Endothelial cell of umbilical vein (primary cell): ENCODE data around the gene TUBB4A. TPM values are rescaled to one million over a fixed set of nuclear protein-coding genes. Genes with fewer than 3 reads are reported as not detected.

Experiments used
- BruUV-seq: library from RNA; stranded (reverse); fragments of 400-500 nt; replicated peaks from 2 replicates; lab custom pipeline; 2021; lab: Mats Ljungman, UMichigan
- CTCF ChIA-PET: fragments of 300-600, 350-600 bp; sonication (Branson Sonifier 250); formaldehyde crosslinking; loops from one replicate; lab custom pipeline; 2021; ENCODE audit warnings: antibody characterized with exemption, inconsistent platforms; lab: Charles Lee
- POLR2A ChIA-PET: fragments of 300-600, 350-600 bp; sonication (Branson Sonifier 250); formaldehyde crosslinking; loops from one replicate; lab custom pipeline; 2021; ENCODE audit warnings: antibody characterized with exemption, inconsistent platforms; lab: Charles Lee
- DNase-seq: peaks from one replicate; pipeline ENCODE4 v3.0.0-alpha.2; 2011; ENCODE audit warnings: low read depth, low spot score
- FAIRE-seq: peaks from 2 replicates; lab custom pipeline; 2011; peaks lifted over from hg19 to GRCh38; lab: Jason Lieb, UNC
- H2AFZ ChIP-seq: 2 replicates; pipeline ENCODE4 v1.6.0; 2012; ENCODE audit warnings: low read depth, low read length, control low read depth, inconsistent platforms
- H3K27ac ChIP-seq: 2 replicates; pipeline ENCODE4 v1.5.1; 2011; ENCODE audit warnings: low read depth, mild to moderate bottlenecking, control low read depth, low read length, moderate library complexity; ENCODE audit not compliant: insufficient read depth
- H3K27me3 ChIP-seq, 2 experiments: 2 replicates each; pipeline versions ENCODE4 v1.6.0 to v1.6.1; 2011; ENCODE audit warnings: low read length in 2 of 2, mixed read lengths in 1 of 2; ENCODE audit not compliant: control insufficient read depth in 2 of 2, insufficient read depth in 2 of 2
- H3K36me3 ChIP-seq, 2 experiments: 2 replicates in 1 of 2; 3 replicates in 1 of 2; pipeline ENCODE4 v1.5.1; 2011; ENCODE audit warnings: low read length in 2 of 2, mild to moderate bottlenecking in 1 of 2, moderate library complexity in 1 of 2; ENCODE audit not compliant: control insufficient read depth in 2 of 2, insufficient read depth in 2 of 2; ENCODE audit errors: extremely low read depth in 1 of 2
- H3K4me1 ChIP-seq: 3 replicates; pipeline ENCODE4 v1.5.1; 2011; ENCODE audit warnings: mild to moderate bottlenecking, low read length; ENCODE audit not compliant: control insufficient read depth, insufficient read depth; ENCODE audit errors: extremely low read depth
- H3K4me2 ChIP-seq: 2 replicates; pipeline ENCODE4 v1.6.1; 2011; ENCODE audit warnings: low read length, control low read depth, mixed read lengths; ENCODE audit not compliant: insufficient read depth
- H3K4me3 ChIP-seq, 3 experiments: fragments of 200-600 bp in 1 of 3; sonication (generic), shearing (Covaris generic) in 1 of 3; replicated peaks in 1 of 3; 2 replicates each; pipeline ENCODE4 v1.5.1; 2011 to 2016; ENCODE audit warnings: control low read depth in 3 of 3, low read length in 3 of 3, mild to moderate bottlenecking in 2 of 3, inconsistent platforms in 1 of 3, low read depth in 1 of 3, moderate library complexity in 1 of 3; ENCODE audit not compliant: insufficient read depth in 1 of 3
- H3K79me2 ChIP-seq: 2 replicates; pipeline ENCODE4 v1.6.0; 2012; ENCODE audit warnings: low read length, inconsistent platforms; ENCODE audit not compliant: control insufficient read depth, insufficient read depth
- H3K9ac ChIP-seq: replicated peaks from 2 replicates; pipeline ENCODE3; 2011; ENCODE audit warnings: low read length, control low read depth; ENCODE audit not compliant: insufficient read depth; ENCODE audit errors: extremely low read depth
- H3K9me1 ChIP-seq: replicated peaks from 3 replicates; pipeline ENCODE4 v1.6.0; 2011; ENCODE audit warnings: mild to moderate bottlenecking, low read length; ENCODE audit not compliant: control insufficient read depth, insufficient read depth; ENCODE audit errors: extremely low read depth
- H3K9me3 ChIP-seq: replicated peaks from 2 replicates; pipeline ENCODE4 v1.5.1; 2012; ENCODE audit warnings: low read length, inconsistent platforms; ENCODE audit not compliant: control insufficient read depth, insufficient read depth
- H4K20me1 ChIP-seq: replicated peaks from 2 replicates; pipeline ENCODE3; 2011; ENCODE audit warnings: mild to moderate bottlenecking, low read length; ENCODE audit not compliant: control insufficient read depth, insufficient read depth; ENCODE audit errors: extremely low read depth
- CTCF ChIP-seq, 2 donors: IDR thresholded peaks; 1 replicate in 1 of 2; 2 replicates in 1 of 2; pipeline ENCODE4 v1.5.1; 2011; ENCODE audit warnings: low read length in 2 of 2, mild to moderate bottlenecking in 2 of 2, moderate library complexity in 2 of 2, control low read depth in 1 of 2, inconsistent platforms in 1 of 2, low read depth in 1 of 2; ENCODE audit not compliant: insufficient read depth in 1 of 2; ENCODE audit errors: extremely low read depth in 1 of 2
- EZH2 ChIP-seq: IDR thresholded peaks from 2 replicates; pipeline ENCODE4 v1.6.1; 2012; ENCODE audit warnings: borderline replicate concordance, low read depth, mild to moderate bottlenecking, moderate library complexity, low read length, inconsistent platforms; ENCODE audit not compliant: severe bottlenecking
- FOS ChIP-seq: IDR thresholded peaks from 2 replicates; pipeline ENCODE4 v1.6.1; 2011; ENCODE audit warnings: mild to moderate bottlenecking, low read length, moderate library complexity, borderline replicate concordance; ENCODE audit not compliant: insufficient read depth
- GATA2 ChIP-seq: IDR thresholded peaks from 2 replicates; pipeline ENCODE4 v1.7.0; 2011; ENCODE audit warnings: low read depth, mild to moderate bottlenecking, moderate library complexity, mixed read lengths, low read length; ENCODE audit not compliant: insufficient read length, insufficient read depth
- JUN ChIP-seq: IDR thresholded peaks from 2 replicates; pipeline ENCODE4 v1.6.1; 2011; ENCODE audit warnings: borderline replicate concordance, low read depth; ENCODE audit not compliant: insufficient read length, insufficient read depth
- MAX ChIP-seq: IDR thresholded peaks from 2 replicates; pipeline ENCODE4 v1.6.1; 2011; ENCODE audit not compliant: insufficient read depth, insufficient read length
- MYC ChIP-seq: IDR thresholded peaks from one replicate; pipeline ENCODE4 v1.6.1; 2011; ENCODE audit warnings: mild to moderate bottlenecking, low read depth, low read length
- POLR2A ChIP-seq: IDR thresholded peaks from 2 replicates; pipeline ENCODE4 v1.6.1; 2012; ENCODE audit warnings: low read depth, mild to moderate bottlenecking, control low read depth, low read length
- POLR2AphosphoS5 ChIP-seq: IDR thresholded peaks from 2 replicates; pipeline ENCODE4 v1.6.1; 2012; ENCODE audit warnings: low read depth, mild to moderate bottlenecking, control low read depth, low read length, moderate library complexity; ENCODE audit not compliant: insufficient read depth
- dilution Hi-C: fragments of 300-500 bp; cut with MboI; formaldehyde crosslinking; loops from one replicate; pipeline ENCODE4 v1.15.0; 2019; ENCODE audit warnings: low sequenced_read_pairs; ENCODE audit not compliant: extremely low pct_ligation_motif_present
- intact Hi-C: fragments of 100-400 bp; cut with micrococcal nuclease; formaldehyde crosslinking; loops from one replicate; pipeline ENCODE4 v1.10.0; 2022
- polyA plus RNA-seq, 4 experiments: library from polyadenylated mRNA; depleted of rRNA in 3 of 4; stranded (reverse) in 3 of 4; unstranded in 1 of 4; fragments of >200 nt; gene quantifications; 2 replicates each; pipeline versions ENCODE4 v1.2.1 to v1.2.3, GENCODE V29; 2011 to 2012; ENCODE audit warnings: missing spikeins in 1 of 4
- total RNA-seq: library from RNA; stranded (reverse); gene quantifications from 2 replicates; pipeline ENCODE4 v1.2.3, GENCODE V29; 2021

The TUBB4A gene
- total and polyA plus RNA-seq, 2 donors (not counting 3 experiments of a cell fraction or from before 2014, with no cell fraction given), result not detected

- no peak overlapping the region for H3K4me3 ChIP-seq
- no TSS peak for BruUV-seq
- no peaks in the 10 kb centered on the region for H4K20me1 ChIP-seq
- TF ChIP-seq JUN (no peak), POLR2A (no peak), CTCF (IDR thresholded peaks at IDR 0.05; ENCODE audit: extremely low read depth in 1 of 2, insufficient read depth in 1 of 2, low read depth in 1 of 2, low read length in 2 of 2) (no peak), GATA2 (no peak), MAX (no peak), EZH2 (no peak), POLR2AphosphoS5 (no peak), MYC (no peak), FOS (no peak)
- DNase-seq (no peak), FAIRE-seq (no peak)
- POLR2A ChIA-PET, result interaction anchor here (0.5 kb wide), 1 partner anchor 526 kb away, joined by 3 read pairs; no protein-coding TSS in a partner anchor
- no peaks in the 10 kb centered on the region for H3K9me3 ChIP-seq
- H3K4me2 ChIP-seq, result no peak overlapping the region
- H3K9me1 ChIP-seq, result no peaks in the 10 kb centered on the region
- no peak overlapping the region for H3K9ac ChIP-seq
- dilution Hi-C loops (no loop called here), intact Hi-C loops (no loop called here)
- no peak overlapping the region for H3K27ac ChIP-seq
- peaks cover 2% of the 10 kb centered on the region for H3K4me1 ChIP-seq
- no peak overlapping the region for H2AFZ ChIP-seq
- CTCF ChIA-PET, result no interaction called here
- no peaks in the 10 kb centered on the region for H3K36me3 ChIP-seq
- peaks cover 0 to 9% of the 10 kb centered on the region in 2 experiments for H3K27me3 ChIP-seq
- no peaks in the 10 kb centered on the region for H3K79me2 ChIP-seq
Observed at GRCh38 chr19:6472713-6473112, 29.4 kb downstream of the TUBB4A start.
